Measurements from ENCODE around the gene SLC2A13. TPM values are rescaled to one million over a fixed set of nuclear protein-coding genes. Genes with fewer than 3 reads are reported as not detected.

Gene SLC2A13
- total and polyA plus RNA-seq, 2 donors (not counting 3 experiments of a cell fraction or from before 2014, with no cell fraction given), result 1.2 to 4.9 TPM

DNA sequence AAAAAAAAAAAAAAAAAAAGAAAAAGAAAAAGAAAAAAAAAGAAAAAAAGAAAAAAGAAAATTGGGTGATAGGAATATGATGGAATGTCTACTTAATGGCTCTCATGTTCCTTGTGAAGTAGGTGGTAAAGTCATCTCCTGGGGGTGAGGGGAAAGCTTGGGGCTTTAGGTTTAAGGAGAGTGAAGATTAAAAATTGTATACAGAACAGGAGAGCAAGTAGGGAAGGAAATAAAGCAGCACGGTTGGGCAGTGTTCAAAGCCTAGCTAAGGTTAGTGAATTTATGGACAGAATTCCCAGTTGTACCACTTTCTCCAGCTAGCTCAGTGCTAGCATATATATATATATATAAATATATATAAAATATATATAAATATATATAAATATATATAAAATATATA, 40.0 kb upstream of the SLC2A13 start:
- ChIA-PET POLR2A (no interaction called here), CTCF (interaction anchor here (0.6 to 1.3 kb wide), 2 partner anchors 135 to 890 kb away, joined by 3 read pairs; no protein-coding TSS in a partner anchor)
- Histone ChIP-seq H2AFZ (ENCODE audit: low read depth, low read length) (no peak overlapping the region), H3K27ac (ENCODE audit: insufficient read depth, low read depth, low read length) (no peak overlapping the region), H3K4me3 (replicated peaks in 1 of 3; ENCODE audit: insufficient read depth in 1 of 3, low read depth in 1 of 3, low read length in 3 of 3) (no peak overlapping the region), H3K4me1 (ENCODE audit: control insufficient read depth, extremely low read depth, insufficient read depth, low read length) (no peaks in the 10 kb centered on the region), H3K27me3 (ENCODE audit: control insufficient read depth in 2 of 2, insufficient read depth in 2 of 2, low read length in 2 of 2) (peaks cover 0 to 6% of the 10 kb centered on the region in 2 experiments), H3K9me3 (replicated peaks; ENCODE audit: control insufficient read depth, insufficient read depth, low read length) (no peaks in the 10 kb centered on the region), H4K20me1 (replicated peaks; ENCODE audit: control insufficient read depth, extremely low read depth, insufficient read depth, low read length) (no peaks in the 10 kb centered on the region), H3K79me2 (ENCODE audit: control insufficient read depth, insufficient read depth, low read length) (no peaks in the 10 kb centered on the region), H3K9me1 (replicated peaks; ENCODE audit: control insufficient read depth, extremely low read depth, insufficient read depth, low read length) (no peaks in the 10 kb centered on the region), H3K4me2 (ENCODE audit: insufficient read depth, low read length) (no peak overlapping the region), H3K36me3 (ENCODE audit: control insufficient read depth in 2 of 2, extremely low read depth in 1 of 2, insufficient read depth in 2 of 2, low read length in 2 of 2) (no peaks in the 10 kb centered on the region), H3K9ac (replicated peaks; ENCODE audit: extremely low read depth, insufficient read depth, low read length) (no peak overlapping the region)
- dilution Hi-C loops (cut with MboI; ENCODE audit: extremely low pct_ligation_motif_present, low sequenced_read_pairs) (no loop called here), intact Hi-C loops (cut with micrococcal nuclease) (no loop called here)
- FAIRE-seq (no peak), DNase-seq (ENCODE audit: low read depth, low spot score) (no peak)
- TF ChIP-seq GATA2 (IDR thresholded peaks at IDR 0.05; ENCODE audit: insufficient read depth, insufficient read length, low read depth, low read length), result no peak
- TF ChIP-seq EZH2 (IDR thresholded peaks at IDR 0.05; ENCODE audit: borderline replicate concordance, low read depth, low read length, severe bottlenecking), result no peak
- TF ChIP-seq JUN (IDR thresholded peaks at IDR 0.05; ENCODE audit: borderline replicate concordance, insufficient read depth, insufficient read length, low read depth), result no peak
- TF ChIP-seq MYC (IDR thresholded peaks at IDR 0.05; ENCODE audit: low read depth, low read length), result no peak
- no peak for TF ChIP-seq CTCF (IDR thresholded peaks at IDR 0.05; ENCODE audit: extremely low read depth in 1 of 2, insufficient read depth in 1 of 2, low read depth in 1 of 2, low read length in 2 of 2)
- TF ChIP-seq POLR2AphosphoS5 (IDR thresholded peaks at IDR 0.05; ENCODE audit: insufficient read depth, low read depth, low read length), result no peak
- TF ChIP-seq, protein P1, sequence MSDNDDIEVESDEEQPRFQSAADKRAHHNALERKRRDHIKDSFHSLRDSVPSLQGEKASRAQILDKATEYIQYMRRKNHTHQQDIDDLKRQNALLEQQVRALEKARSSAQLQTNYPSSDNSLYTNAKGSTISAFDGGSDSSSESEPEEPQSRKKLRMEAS (IDR thresholded peaks at IDR 0.05; ENCODE audit: insufficient read depth, insufficient read length), result no peak
- no TSS peak for BruUV-seq (replicated peaks)
